Mammary epithelial cell (primary cell): ENCODE results near the gene CARD16.

Experiments used
- EZH2 ChIP-seq: IDR thresholded peaks from 2 replicates; pipeline ENCODE4 v1.6.1; 2012; ENCODE audit warnings: low read length, inconsistent platforms, borderline replicate concordance
- TF ChIP-seq, protein P1 (sequence below), 2 donors: IDR thresholded peaks in 1 of 2; conservative IDR thresholded peaks in 1 of 2; 2 replicates each; pipeline ENCODE4 v1.5.1; 2011 to 2012; ENCODE audit warnings: inconsistent platforms in 2 of 2, low read length in 2 of 2, mild to moderate bottlenecking in 2 of 2, control low read depth in 1 of 2, low read depth in 1 of 2; ENCODE audit not compliant: insufficient read depth in 1 of 2; ENCODE audit errors: extremely low read depth in 1 of 2

DNA sequence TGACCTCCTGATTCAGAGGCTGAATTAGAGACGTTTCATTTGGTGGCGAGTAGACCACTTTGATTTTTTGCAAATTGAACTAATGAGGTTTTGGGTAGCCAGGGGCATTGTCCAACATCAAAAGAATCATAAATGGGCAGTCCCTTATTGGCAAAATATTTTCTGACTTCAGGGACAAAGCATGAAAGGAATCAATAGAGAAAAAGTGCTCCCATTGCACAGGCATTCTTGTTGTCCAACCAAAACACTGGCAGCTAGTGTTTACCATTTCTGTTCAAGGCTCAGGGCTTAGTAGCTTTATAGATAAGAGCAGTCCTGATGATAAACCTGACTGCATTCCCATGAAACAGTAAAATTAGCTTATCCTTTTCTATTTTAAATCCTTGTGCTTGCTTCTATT lies 6.4 kb upstream of the CARD16 start:
- TF ChIP-seq, protein P1, sequence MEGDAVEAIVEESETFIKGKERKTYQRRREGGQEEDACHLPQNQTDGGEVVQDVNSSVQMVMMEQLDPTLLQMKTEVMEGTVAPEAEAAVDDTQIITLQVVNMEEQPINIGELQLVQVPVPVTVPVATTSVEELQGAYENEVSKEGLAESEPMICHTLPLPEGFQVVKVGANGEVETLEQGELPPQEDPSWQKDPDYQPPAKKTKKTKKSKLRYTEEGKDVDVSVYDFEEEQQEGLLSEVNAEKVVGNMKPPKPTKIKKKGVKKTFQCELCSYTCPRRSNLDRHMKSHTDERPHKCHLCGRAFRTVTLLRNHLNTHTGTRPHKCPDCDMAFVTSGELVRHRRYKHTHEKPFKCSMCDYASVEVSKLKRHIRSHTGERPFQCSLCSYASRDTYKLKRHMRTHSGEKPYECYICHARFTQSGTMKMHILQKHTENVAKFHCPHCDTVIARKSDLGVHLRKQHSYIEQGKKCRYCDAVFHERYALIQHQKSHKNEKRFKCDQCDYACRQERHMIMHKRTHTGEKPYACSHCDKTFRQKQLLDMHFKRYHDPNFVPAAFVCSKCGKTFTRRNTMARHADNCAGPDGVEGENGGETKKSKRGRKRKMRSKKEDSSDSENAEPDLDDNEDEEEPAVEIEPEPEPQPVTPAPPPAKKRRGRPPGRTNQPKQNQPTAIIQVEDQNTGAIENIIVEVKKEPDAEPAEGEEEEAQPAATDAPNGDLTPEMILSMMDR (conservative IDR thresholded peaks at IDR 0.05 in 1 of 2, IDR thresholded peaks at IDR 0.05 in 1 of 2; ENCODE audit: extremely low read depth in 1 of 2, insufficient read depth in 1 of 2, low read depth in 1 of 2, low read length in 2 of 2) = no peak
- TF ChIP-seq EZH2 = no peak
